HG03159 (cell line): ENCODE results near the gene ROBO3.

Experiments used
- ATAC-seq: cut with Tn5 transposase; IDR thresholded peaks from one replicate; pipeline ENCODE4 v1.9.1; 2021; ENCODE audit warnings: mild to moderate bottlenecking, moderate library complexity; ENCODE audit not compliant: unreplicated experiment

ROBO3 gene

DNA sequence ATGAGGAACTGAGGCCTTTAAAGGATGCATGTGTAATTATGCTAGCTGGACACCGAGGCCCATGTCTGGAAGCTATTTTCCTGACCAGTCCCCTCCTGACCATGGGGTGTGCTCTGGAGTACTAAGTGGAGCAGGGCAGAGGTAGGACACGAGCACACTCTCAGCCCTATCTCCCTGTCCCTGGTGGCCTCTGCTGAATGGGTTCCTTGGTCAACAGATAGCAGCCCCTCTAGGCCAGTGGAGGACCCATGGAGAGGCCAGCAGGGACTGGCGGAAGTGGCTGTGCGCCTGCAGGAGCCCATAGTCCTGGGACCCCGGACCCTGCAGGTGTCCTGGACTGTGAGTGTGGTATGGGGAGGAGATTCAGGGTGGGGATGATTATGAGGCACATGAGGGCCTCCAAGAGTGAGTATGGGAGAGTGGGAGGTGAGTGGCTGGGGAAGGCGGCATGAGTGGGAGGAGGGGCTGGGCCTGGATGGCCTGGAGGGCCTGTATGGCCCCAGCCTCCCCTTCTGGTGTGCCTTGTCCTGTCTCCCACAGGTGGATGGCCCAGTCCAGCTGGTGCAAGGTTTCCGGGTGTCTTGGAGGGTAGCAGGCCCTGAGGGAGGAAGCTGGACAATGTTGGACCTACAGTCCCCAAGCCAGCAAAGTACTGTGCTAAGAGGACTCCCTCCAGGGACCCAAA is 9.5 kb downstream of the ROBO3 start:
- ATAC-seq = no peak

DNA sequence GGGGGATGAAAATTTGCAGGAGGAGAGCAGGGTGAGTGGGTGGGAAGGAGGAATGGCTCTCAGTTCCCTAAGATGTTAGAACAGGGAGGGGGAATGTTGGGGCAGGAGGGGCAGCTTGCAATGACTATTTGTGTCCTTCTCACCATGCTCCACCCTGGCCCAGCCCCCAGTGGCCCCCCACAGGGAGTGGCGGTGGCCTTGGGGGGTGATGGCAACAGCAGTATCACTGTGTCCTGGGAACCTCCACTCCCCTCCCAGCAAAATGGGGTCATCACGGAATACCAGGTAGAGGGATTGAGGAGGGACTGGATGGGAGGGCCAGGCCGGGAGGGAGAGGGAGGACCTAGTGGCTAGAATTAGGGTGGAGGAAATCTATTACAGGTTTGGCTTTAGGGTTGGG is 10.2 kb downstream of the ROBO3 start:
- ATAC-seq = no peak

DNA sequence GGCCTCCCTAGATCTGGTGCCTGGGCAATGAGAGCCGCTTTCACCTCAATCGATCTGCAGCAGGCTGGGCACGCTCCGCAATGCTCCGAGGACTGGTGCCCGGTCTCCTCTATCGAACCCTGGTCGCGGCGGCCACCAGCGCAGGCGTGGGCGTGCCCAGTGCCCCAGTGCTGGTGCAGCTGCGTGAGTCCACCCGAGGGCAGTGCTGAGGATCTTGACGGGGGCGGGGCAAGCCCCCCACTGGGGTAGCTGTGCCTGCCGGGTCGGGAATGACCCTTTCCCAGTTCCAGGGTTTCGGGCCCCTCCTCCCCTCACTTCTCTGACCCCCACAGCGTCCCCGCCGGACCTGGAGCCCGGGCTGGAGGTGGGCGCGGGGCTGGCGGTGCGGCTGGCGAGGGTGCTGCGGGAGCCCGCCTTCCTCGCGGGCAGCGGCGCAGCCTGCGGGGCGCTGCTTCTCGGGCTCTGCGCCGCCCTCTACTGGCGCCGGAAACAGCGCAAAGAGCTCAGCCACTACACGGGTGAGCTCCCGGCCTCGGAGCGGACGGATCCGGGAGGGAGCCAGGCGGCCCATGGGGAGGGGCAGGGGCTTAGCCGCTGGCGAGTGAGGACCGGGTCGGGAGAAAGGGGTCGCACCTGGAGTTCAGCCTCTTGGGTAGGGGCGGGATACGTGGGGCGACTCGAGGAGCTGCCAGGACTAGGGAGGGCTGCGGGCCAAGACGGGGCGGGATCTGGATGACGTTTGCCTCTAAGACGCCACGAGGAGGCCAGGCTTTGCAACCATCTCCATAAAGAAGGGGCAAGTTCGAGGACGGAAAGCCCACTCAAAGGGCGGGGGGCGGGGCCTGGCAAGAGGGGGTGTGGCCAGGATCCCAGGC is 10.9 kb downstream of the ROBO3 start:
- ATAC-seq = peak; percentile 94

DNA sequence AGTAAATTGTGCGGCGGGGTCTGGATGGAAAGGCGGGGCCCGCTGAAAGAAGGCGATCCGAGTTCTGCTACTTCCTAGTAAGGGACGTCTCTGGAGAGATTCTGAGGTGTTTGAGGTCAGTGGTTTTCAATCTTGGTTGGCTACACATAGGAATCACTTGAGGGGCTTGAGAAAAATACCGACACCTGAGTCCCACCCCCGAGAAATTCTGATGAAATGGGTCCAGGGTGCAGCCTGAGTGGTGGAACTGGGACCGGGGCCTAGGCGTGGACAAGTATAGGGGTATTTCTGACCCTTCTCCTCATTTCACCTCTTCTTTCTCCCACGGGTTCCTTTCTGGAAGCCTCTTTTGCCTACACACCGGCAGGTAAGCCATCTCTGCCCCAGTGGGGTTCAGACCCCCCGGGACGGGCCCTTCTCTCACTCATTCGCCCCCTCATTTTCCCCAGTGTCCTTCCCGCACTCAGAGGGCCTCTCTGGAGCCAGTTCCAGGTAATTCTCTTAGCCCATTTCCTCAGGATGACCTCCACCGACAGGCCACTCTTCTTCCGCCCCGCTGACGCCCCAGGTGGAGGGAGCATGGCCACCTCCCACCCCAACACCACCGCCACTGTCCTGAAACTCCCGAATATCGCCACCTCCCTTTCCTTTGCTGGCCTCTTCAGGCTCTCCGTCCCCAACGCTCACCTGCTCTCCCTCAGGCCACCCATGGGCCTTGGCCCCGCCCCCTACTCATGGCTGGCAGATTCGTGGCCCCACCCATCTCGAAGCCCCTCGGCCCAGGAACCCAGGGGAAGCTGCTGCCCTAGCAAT is 11.8 kb downstream of the ROBO3 start:
- ATAC-seq = no peak

DNA sequence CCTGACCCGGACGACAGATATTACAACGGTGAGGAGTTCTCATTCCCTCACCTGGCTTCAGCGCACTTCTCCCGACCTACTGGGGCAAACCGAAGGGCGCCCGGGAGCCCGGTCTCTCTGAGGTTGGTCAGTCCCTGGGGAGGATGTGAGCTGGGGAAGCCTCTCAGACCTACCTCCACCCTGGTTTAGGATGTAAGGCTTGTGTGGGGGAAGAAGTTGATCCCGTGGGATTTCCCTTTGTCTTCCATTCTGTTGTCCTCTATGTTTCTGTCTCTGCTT is 12.3 kb downstream of the ROBO3 start:
- ATAC-seq = no peak

DNA sequence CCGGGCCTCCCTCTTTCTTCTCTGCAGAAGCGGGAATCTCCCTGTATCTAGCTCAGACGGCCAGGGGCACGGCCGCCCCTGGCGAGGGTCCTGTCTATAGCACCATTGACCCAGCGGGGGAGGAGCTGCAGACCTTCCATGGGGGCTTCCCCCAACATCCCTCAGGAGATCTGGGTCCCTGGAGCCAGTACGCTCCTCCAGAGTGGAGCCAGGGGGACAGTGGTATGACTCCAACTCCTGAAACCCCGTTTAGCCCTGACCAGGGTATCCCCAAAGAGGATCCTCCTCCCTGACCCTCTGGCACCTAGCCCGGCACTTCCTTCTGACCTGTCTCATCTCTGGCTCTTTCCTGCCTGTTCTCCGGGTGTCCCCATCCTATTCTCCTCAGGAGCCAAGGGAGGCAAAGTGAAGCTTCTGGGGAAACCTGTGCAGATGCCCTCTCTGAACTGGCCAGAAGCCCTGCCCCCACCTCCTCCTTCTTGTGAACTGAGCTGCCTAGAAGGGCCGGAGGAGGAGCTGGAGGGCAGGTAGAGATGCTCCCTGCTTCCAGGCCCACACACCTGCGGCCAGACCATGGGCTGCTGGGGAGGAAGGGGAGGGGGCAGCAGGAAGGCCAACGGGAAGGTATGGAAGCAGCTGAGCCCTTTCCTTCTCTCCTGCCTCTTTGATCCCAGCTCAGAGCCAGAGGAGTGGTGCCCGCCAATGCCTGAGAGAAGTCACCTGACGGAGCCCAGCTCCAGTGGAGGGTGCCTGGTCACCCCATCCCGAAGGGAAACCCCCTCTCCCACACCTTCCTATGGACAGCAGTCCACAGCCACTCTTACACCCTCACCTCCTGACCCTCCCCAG is 12.9 kb downstream of the ROBO3 start:
- no peak for ATAC-seq

DNA sequence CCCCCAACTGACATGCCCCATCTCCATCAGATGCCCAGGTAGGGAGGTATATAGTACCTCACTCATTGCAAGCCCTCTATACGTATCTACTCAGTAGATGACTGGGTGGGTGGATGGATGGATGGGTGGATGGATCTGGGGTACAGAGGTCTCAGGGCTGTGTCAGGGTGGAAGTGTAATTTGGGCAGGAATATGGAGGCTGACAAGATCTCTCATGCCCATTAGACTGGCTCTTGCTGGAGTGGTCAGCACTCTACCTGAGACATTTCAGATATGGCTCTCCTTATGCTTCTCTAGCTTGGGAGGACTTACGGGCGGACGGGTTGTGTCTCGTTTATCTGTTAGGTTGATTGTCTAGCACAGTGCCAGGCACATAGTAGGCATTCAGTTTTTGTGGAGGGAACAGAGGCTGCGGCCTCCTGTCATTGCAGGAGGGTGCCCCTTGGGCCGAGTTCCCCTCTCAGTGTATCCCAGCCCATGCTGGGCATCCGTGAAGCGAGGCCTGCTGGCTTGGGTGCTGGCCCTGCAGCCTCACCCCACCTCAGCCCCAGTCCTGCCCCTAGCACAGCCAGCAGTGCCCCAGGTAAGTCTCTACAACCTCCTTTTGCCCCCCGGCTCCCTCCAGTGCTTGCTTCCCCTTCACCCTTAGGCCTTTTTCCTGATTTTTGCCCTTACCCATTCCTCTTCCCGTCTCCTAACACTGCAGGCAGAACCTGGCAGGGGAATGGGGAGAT is 13.7 kb downstream of the ROBO3 start:
- ATAC-seq = no peak

DNA sequence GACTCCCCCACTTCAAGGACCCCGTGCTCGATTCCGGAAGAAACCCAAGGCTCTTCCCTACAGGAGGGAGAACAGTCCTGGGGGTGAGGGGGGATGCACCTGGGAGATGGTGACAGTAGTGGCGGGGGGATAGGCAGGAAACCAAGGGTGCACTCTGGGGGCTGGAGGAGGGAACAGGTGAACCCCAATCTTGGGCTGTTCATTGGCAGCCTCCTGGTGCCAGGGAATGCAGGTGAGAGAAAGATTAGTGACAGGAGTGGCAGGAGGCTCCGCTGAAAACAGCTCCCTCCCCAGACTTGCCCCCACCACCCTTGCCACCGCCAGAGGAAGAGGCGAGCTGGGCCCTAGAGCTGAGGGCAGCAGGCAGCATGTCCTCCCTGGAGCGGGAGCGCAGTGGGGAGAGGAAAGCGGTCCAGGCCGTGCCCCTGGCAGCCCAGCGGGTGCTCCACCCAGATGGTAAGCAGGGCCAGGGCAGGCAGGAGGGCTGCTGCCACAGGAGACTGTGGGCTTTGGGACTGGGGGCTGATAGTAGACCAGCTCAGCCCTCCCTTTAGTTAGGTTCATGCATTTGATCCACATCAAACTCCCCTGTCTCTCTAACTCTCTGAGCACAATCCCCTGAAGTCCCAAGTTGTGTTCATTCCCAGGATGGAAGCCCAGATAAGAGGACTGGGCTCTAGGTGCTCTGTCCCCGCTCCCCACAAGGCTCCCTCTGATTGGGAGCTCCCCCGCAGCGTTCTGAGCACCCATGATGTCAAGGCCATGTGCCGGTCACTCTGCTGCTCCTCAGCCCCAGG is 14.5 kb downstream of the ROBO3 start:
- ATAC-seq = no peak

DNA sequence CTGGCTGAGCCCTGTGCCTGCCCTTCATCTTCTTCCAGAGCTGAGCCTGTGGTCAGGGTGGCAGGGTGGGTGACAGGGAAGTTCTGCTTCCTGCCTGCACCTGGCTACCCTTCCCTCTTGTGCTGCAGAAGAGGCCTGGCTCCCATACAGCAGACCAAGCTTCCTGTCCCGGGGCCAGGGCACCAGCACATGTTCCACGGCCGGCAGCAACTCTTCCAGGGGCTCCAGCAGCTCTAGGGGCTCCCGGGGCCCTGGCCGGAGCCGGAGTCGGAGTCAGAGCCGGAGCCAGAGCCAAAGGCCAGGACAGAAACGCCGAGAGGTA is 15.0 kb downstream of the ROBO3 start:
- ATAC-seq = no peak

DNA sequence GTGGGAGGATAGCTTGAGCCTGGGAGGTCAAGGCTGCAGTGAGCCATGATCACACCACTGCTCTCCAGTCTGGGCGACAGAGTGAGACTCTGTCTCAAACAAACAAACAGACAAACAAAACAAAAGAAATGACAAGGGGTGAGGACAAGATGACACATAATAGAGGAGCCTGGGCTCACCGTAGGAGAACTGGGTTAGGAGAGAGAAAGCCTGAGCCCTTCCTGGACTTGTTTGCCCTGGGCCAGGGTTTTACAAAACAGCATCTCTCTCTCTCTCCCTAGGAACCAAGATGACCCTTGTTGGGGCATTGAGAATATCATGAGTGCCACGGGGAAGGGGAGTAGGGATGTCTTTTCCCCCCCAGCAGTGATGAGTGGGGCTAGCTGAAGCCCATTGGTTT is 15.7 kb downstream of the ROBO3 start:
- ATAC-seq = no peak

DNA sequence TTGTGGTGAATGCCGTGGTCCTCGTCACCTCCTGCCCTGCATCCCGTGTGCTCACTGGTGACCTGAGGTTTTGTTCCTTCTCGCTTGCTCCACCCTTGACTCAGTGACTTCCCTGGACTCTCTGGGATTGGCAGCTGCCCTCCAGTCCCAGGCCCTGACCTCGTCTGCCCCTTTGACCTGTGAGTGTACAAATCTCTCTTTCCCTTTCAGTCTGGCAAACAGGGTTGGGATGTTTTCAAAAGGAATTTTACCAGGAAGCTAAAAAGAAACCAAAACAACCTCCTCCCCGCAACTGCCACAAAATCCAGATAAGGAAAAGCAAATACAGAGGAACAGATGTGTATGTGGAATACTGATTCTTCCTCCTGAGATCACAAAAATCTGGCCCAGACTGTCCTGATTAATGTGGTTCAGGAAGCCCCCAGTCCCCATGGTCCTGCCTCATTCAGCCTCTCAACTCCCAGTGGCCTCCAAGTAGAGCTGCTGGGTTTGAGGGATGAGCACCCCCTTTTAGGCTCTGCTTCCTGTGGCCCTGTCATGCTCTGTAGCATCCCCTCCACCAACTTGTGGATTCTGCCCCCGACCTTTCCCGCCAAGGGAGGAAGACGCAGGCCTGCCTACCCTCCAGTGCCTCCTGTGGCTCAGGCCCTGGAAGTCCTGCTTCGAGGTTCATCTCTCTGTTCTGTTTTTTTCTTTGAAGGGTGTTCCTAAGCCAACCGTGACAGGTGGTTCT is 17.3 kb downstream of the ROBO3 start:
- ATAC-seq = no peak

DNA sequence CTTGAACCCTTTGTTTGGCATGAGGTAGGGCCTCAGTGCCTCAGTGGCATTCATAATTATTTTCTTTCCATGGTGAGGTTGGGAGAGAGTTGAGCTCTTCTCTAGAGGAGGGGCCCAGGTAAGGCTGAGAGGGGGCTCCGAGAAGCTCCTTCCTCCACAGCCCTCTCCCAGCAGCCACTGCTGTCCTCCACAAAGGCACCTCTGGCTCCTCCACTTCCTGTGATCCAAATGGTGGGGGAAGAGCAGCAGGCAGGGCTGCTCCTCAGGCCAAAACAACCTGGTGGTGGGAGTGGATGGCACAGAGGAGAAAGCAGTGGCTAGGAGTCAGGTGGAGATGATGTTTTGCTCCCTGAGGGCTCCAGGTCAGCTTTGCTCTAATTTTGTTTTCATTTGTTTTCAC is 19.1 kb downstream of the ROBO3 start:
- ATAC-seq = no peak

DNA sequence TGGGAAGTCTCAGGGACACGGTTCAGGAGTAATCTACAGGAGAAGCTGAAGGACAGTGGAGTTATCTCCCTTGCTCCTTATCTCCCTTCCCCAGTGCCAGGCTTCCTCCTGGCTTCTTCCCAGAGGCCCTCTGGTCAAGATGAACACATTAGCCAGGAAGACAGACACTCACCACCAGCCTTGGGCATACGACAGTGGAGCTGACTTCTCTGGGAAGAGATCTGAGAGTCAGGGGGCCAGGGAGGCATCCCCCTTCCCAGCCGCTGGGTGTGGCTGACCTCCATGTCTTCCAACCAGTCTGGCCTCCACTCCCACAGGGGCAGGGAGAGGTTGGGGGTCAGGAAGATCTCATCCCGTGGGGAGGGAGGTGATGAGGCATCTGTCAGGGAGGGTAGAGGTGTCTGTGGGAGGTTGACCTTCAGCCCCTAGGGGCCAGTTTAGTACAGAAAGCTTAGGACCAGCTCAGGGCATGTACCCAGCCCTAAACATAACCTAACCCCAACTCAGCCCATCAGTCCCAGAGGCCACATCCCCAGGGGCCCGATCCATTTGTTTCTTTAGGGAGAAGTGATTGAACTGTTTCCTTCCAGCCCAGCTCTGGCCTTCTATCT is 19.7 kb downstream of the ROBO3 start:
- ATAC-seq = no peak

DNA sequence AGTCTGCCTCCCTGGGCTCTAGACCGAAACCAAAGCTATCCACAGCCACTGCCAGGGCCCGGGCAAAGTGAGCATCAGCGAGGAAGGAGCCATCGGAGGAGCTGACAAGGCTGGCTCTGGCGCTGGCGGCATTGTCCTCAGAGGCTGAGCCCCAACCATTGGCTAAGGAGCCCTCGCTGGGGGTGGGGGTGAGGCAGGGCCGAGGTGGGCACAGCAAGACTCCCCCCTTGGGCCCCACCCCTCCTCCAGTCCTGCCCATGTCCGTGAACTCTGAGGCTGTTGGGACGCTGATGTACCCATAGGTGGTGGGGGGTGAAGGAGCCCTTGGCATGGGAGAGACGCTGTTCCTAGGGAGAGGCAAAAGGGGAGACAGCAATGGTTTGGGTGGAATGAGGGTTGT is 21.2 kb downstream of the ROBO3 start:
- no peak for ATAC-seq

DNA sequence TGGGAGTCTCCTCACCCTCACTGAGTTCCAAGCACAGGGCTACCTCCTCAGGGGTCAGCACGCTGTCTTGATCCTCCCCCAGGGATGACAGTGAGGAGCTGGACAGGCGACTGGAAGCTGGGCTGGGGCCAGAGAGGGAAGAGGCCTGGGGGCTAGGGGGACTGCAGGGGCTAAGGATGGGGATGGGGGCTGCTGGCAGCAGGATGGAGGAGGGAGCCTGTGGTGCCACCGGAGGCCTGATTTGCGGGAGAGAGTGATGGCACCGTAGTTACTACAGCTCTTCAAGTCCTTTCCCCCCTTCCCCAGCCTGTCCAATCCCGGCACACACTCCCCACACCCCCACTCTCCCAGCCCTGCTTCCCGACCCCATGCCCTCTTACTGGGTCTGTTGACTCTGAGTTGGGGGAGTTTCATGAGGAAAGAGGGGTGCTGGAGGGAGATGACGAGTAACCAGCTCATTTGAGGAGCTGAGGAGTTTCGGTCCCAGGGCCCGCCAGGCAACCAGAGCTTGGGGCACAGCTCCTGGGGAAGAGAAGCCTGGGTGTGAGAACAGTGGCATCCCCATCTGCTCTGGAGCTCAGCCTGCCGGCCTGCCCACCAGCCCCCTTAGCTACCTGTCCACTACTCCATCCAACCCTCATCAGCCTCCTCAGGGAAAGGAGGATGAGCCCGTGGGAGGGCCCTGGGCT is 21.9 kb downstream of the ROBO3 start:
- ATAC-seq = no peak

DNA sequence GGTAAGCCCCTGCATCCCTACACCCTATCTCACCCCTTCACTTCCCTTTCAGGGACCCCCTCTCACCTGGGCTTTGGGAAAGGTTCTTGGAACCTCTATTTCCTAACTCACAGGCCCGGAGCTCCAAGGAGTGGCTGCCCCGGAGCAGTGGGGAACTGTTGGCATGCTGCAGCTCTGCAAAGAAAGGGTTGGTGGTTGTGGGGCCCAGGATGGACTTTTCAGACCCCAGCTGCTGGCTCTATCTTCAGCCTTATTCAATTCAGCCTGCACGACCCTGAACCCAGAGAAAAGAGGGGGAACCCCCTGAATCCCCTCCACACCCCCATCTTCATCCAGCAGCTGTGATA is 22.4 kb downstream of the ROBO3 start:
- no peak for ATAC-seq

DNA sequence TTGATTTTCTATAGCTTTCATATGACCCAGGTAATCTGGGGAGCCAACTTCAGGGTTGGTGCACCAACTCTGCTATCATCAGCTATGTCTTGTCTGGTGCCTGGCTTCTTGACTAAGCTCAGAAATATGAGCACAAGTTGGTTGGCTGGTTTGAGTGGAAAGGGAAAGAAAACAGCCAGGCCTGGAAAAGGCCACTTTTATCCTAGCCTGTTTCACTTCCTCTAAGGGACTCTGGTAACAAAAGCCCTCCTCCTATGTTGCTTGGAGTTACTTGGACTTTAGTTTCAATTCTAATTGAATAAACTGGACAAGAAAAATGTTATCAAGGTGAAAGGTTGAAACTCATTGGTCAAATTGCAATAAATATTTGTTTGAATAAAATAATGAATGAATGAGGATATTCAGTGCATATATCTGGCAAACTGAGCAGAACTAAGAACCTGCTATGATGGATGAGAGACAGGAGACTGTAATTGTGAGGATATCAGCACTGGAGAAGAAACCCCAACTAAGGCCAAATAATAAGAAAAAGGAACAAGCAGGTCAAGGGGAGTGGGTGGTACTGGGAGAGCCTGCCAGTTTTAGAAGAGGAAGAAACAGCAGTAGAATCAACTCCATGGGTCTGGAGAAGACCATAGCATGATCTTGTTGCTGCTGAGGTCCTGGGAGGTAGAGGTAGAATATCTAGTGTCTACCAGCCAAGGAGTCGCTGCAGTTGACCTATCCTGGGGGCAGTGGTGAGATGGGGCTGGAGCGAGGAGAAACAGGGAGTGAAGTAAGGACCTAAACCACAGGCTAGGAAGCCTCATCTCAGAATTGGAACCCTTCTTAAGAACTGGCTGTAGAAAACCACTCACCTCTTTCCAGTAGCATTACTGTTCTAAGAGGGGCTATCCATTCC is 24.2 kb downstream of the ROBO3 start:
- no peak for ATAC-seq
